Measurements from ENCODE around the gene MATN3.

Gene MATN3

GRCh38 chr2:19943189-19943588, 69.3 kb downstream of the MATN3 start:
- in situ Hi-C loops (cut with HindIII; ENCODE audit: low sequenced_read_pairs), result no loop called here

GRCh38 chr2:19942199-19942598, 70.3 kb downstream of the MATN3 start:
- in situ Hi-C loops (cut with HindIII; ENCODE audit: low sequenced_read_pairs), result no loop called here
